Ovary (tissue), 9 donors: Measurements from ENCODE around the gene RAB37. TPM values are rescaled to one million over a fixed set of nuclear protein-coding genes. Genes with fewer than 3 reads are reported as not detected.

Experiments
- DNase-seq, 5 donors: peaks; one replicate each; pipeline ENCODE4 v3.0.0-alpha.2; 2019 to 2020
- H3K27ac ChIP-seq, 2 donors: fragments of 200-600 bp; one replicate each; pipeline versions ENCODE4 v1.5.1 to v1.8.0; 2019 to 2022
- H3K27me3 ChIP-seq: fragments of 200-600 bp; one replicate; pipeline ENCODE4 v1.8.0; 2022
- H3K36me3 ChIP-seq: fragments of 200-600 bp; sonication (generic); one replicate; pipeline ENCODE4 v1.5.1; 2019
- H3K4me1 ChIP-seq: one replicate; pipeline ENCODE4 v1.8.1; 2013; ENCODE audit warnings: mild to moderate bottlenecking, moderate library complexity; ENCODE audit not compliant: insufficient read depth
- H3K4me3 ChIP-seq: fragments of 200-600 bp; sonication (generic); one replicate; pipeline ENCODE4 v1.5.1; 2017
- H3K9me3 ChIP-seq, 2 donors: fragments of 200-600 bp in 1 of 2; sonication (generic) in 1 of 2; one replicate each; pipeline versions ENCODE4 v1.5.1 to v1.8.1; 2013 to 2019; ENCODE audit warnings: mild to moderate bottlenecking in 1 of 2, moderate library complexity in 1 of 2
- CTCF ChIP-seq, 3 donors: fragments of 450-650 bp in 2 of 3; fragments of 200-600 bp in 1 of 3; IDR thresholded peaks; one replicate each; pipeline versions ENCODE4 v1.5.1 to v1.8.0; 2016 to 2022; ENCODE audit warnings: antibody characterized with exemption in 3 of 3, mild to moderate bottlenecking in 1 of 3
- EP300 ChIP-seq: sonication (generic); formaldehyde crosslinking; IDR thresholded peaks from one replicate; pipeline ENCODE4 v1.6.1; 2017; ENCODE audit warnings: antibody characterized with exemption
- POLR2A ChIP-seq: fragments of 450-650 bp; IDR thresholded peaks from one replicate; pipeline ENCODE4 v1.6.1; 2017; ENCODE audit warnings: antibody characterized with exemption, mild to moderate bottlenecking, moderate library complexity
- WGBS, 3 donors: extraction: QIAGEN DNeasy Blood & Tissue Kit in 1 of 3; methylation state at CpG; one replicate each; pipeline versions ENCODE4 v1.1.5 to v1.1.7; 2013 to 2017; 5-methylcytosine and 5-hydroxymethylcytosine counted together
- intact Hi-C, 4 donors: fragments of 100-400 bp; cut with DNase I; formaldehyde crosslinking; loops; one replicate each; pipeline versions ENCODE4 v1.11.0 to v1.15.1; 2022 to 2023
- polyA plus RNA-seq, 2 donors: library from polyadenylated mRNA; stranded (reverse); fragments of 200-250 nt in 1 of 2; fragments of 350-450 nt in 1 of 2; fragmentation: Illumina TruSeq in 1 of 2; extraction: RNeasy Lipid Tissue Mini Kit (QIAGEN cat#74804) in 1 of 2; gene quantifications; one replicate each; pipeline ENCODE4 v1.2.3, GENCODE V29; 2013 to 2014
- total RNA-seq, 7 donors: library from RNA; depleted of rRNA in 2 of 7; stranded (reverse); fragments of >200 nt in 2 of 7; fragmentation: NEBNext Ultra II Directional in 3 of 7; extraction: Animal tissue kit (Norgen Biotek cat#: 25700) in 3 of 7; gene quantifications; one replicate each; pipeline versions ENCODE4 v1.1.0 to v1.2.4, GENCODE V29; 2016 to 2023
- donor health status: DM: no; HTN: no; CAD: no; lungs with moderate emphysema.
- donor health status: DM: no; HTN: no; CAD: no.
- donor health status: Bipolar disorder and iron deficiency.
- donor health status: DM: yes; HTN: yes; CAD: no.
- donor health status: DM: no; HTN: no; CAD: no.
- donor health status: DM: yes; HTN: yes; CAD: no.

RAB37 gene
- total and polyA plus RNA-seq, 9 donors, result 0.45 to 2.4 (median 0.58) TPM; not detected in 2

- intact Hi-C loops, result loop anchor here in 1 of 4 donors (5.0 to 10.0 kb wide), 3 partner anchors 127 to 525 kb away; partner anchors contain the start of gene TTYH2
Measured at GRCh38 chr17:74740173-74740572, 3.1 kb downstream of the RAB37 start.

DNA sequence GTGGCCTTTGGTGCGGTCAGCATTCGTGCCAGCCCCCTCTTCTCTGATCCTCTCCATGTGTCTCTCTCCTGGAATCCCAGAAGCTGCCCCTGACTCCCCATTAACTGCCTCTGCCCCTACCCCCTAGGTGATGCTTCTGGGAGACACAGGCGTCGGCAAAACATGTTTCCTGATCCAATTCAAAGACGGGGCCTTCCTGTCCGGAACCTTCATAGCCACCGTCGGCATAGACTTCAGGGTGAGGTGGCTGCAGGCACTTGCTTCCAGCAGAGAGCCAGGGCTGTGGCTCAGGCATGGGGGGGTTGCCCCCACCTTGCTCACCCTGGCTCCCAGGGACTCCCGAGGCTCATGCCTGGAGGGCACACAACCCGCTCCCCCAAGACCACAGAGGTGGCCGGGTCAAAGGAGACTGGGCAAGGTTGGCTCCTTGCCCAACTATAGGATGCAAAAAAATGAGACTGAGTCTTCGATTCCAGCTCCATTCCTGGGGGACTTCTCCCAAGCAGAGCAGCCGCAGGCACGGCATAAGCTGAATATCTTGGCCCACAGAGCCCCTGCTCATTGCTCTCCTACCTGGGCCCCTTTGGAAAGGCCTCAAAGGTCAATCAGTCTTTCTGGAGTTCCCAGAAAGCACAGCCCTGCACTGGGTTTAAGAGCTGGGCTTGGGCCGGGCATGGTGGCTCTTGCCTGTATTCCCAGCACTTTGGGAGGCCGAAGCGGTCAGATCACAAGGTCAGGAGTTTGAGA lies 3.8 kb downstream of the RAB37 start:
- intact Hi-C loops, result loop anchor here in 1 of 4 donors (5.0 to 10.0 kb wide), 3 partner anchors 126 to 526 kb away; partner anchors contain the start of gene TTYH2
- Histone ChIP-seq H3K4me3 (no peak overlapping the region), H3K9me3 (no peaks in the 10 kb centered on the region), H3K36me3 (no peaks in the 10 kb centered on the region), H3K27me3 (no peaks in the 10 kb centered on the region), H3K27ac (no peak overlapping the region), H3K4me1 (peaks cover 12% of the 10 kb centered on the region)
- TF ChIP-seq CTCF (IDR thresholded peaks at IDR 0.05) (no peak), POLR2A (no peak), EP300 (no peak)
- 80 to 87% (median 83%) methylated on average over 16 to 17 of the region's 17 CpGs for WGBS, 3 donors
- DNase-seq, result no peak

More at GRCh38 chr17:74740173-74740572, 3.1 kb downstream of the RAB37 start:
- Histone ChIP-seq H3K27me3 (no peaks in the 10 kb centered on the region), H3K36me3 (no peaks in the 10 kb centered on the region), H3K27ac (no peak overlapping the region), H3K9me3 (no peaks in the 10 kb centered on the region), H3K4me3 (no peak overlapping the region), H3K4me1 (peaks cover 12% of the 10 kb centered on the region)
- TF ChIP-seq POLR2A, result no peak
- no peak for TF ChIP-seq CTCF (IDR thresholded peaks at IDR 0.05)
- no peak for TF ChIP-seq EP300
- WGBS, 3 donors, result 91 to 93% (median 92%) methylated on average over 6 of the region's 6 CpGs
- no peak for DNase-seq

GRCh38 chr17:74742153-74742515 lies 5.1 kb downstream of the RAB37 start:
- Histone ChIP-seq H3K4me1 (peaks cover 12% of the 10 kb centered on the region), H3K27me3 (no peaks in the 10 kb centered on the region), H3K9me3 (no peaks in the 10 kb centered on the region), H3K27ac (no peak overlapping the region), H3K36me3 (no peaks in the 10 kb centered on the region), H3K4me3 (no peak overlapping the region)
- intact Hi-C loops, result loop anchor here in 1 of 4 donors (5.0 to 10.0 kb wide), 3 partner anchors 125 to 527 kb away; partner anchors contain the start of gene TTYH2
- DNase-seq, result no peak
- TF ChIP-seq CTCF (IDR thresholded peaks at IDR 0.05) (no peak), EP300 (no peak), POLR2A (no peak)
- 47 to 63% (median 51%) methylated on average over 4 of the region's 4 CpGs for WGBS, 3 donors

DNA sequence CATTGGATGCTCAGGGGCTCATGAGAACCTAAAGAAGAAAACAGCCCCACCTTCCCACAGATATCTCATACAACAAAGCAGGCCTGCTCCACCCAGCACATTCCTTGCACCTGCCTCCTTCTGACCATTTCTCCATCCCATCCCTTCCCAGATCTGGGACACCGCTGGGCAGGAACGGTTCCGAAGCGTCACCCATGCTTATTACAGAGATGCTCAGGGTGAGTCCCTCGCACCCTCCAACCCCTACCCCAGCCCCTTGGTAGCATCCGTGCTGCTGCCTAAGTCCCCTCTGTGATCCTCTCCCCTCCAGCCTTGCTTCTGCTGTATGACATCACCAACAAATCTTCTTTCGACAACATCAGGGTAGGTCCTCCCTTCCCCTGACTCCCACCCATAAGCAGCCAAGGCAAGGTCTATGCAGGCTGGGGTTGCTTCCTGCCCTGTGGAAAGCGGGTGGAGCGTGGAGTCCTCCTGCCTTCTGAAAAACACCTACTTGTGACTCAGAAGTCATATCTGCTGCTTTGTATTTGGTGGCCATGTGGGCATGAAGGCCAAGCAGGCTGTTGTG lies 6.0 kb downstream of the RAB37 start:
- Histone ChIP-seq H3K27ac (no peak overlapping the region), H3K4me1 (peaks cover 6% of the 10 kb centered on the region), H3K4me3 (no peak overlapping the region), H3K9me3 (no peaks in the 10 kb centered on the region), H3K27me3 (no peaks in the 10 kb centered on the region), H3K36me3 (no peaks in the 10 kb centered on the region)
- no peak for DNase-seq
- WGBS, 3 donors, result 90 to 92% (median 91%) methylated on average over 9 of the region's 9 CpGs
- no peak for TF ChIP-seq CTCF (IDR thresholded peaks at IDR 0.05)
- no peak for TF ChIP-seq EP300
- TF ChIP-seq POLR2A, result no peak
- intact Hi-C loops, result loop anchor here in 1 of 4 donors (5.0 to 10.0 kb wide), 3 partner anchors 124 to 528 kb away; partner anchors contain the start of gene TTYH2
